Measurements from ENCODE around the gene CCDC92B. TPM values are rescaled to one million over a fixed set of nuclear protein-coding genes. Genes with fewer than 3 reads are reported as not detected.

CCDC92B gene
- total RNA-seq, 6 donors from 2014 or later: 0.34 TPM; not detected in 4

GRCh38 chr17:2750721-2751120, 1.3 kb upstream of the CCDC92B start:
- Histone ChIP-seq H3K4me1 (peaks cover 3 to 20% (median 10%) of the 10 kb centered on the region in 4 donors), H3K9me3 (no peaks in the 10 kb centered on the region), H3K4me3 (no peak overlapping the region), H3K27me3 (peaks cover under 1 to 25% (median 9%) of the 10 kb centered on the region in 4 donors), H3K27ac (no peak overlapping the region), H3K36me3 (no peaks in the 10 kb centered on the region)
- DNase-seq: no peak
- no peak for TF ChIP-seq EP300 (IDR thresholded peaks at IDR 0.05)
- TF ChIP-seq POLR2AphosphoS5 (IDR thresholded peaks at IDR 0.05): no peak
- TF ChIP-seq CTCF (IDR thresholded peaks at IDR 0.05): no peak
- TF ChIP-seq POLR2A (IDR thresholded peaks at IDR 0.05): no peak
- no peak for ATAC-seq (ENCODE audit: low FRiP score in 2 of 2)
- WGBS, 2 donors: 58 to 88% methylated on average over 2 of the region's 2 CpGs

DNA sequence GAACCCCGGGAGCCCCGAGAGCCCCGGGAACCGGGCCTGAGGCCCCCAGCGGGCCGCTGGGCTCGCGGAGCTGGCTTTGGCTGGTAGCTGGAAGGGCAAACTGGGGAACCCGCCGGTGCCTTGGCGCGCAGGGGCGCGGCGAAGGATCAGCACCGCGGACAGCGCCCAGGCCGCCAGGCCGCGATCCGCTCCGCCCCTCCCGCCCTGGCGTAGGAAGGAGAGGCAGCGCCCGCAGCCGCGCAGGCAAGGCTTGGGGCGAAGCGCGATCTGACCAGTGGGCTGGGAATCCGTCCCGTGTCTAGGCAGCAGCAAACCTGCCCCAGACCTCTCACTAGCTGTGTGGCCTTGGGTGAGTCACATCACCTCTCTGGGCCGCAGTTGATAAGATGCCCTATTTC, 331 bp upstream of the CCDC92B start:
- DNase-seq (peak; percentile 52 to 96), ATAC-seq (ENCODE audit: low FRiP score in 2 of 2) (peak; percentile 89 to 97)
- H3K9me3 ChIP-seq: no peaks in the 10 kb centered on the region
- H3K36me3 ChIP-seq: no peaks in the 10 kb centered on the region
- 6 to 7% methylated on average over 7 to 25 of the region's 35 CpGs for WGBS, 2 donors
- TF ChIP-seq POLR2AphosphoS5 (IDR thresholded peaks at IDR 0.05) (no peak), EP300 (IDR thresholded peaks at IDR 0.05) (no peak), CTCF (IDR thresholded peaks at IDR 0.05) (no peak), POLR2A (IDR thresholded peaks at IDR 0.05) (no peak)
- H3K27ac ChIP-seq: no peak overlapping the region
- peaks cover 0 to 13% (median 6%) of the 10 kb centered on the region in 4 donors for H3K4me1 ChIP-seq
- peaks cover 0 to 17% (median 5%) of the 10 kb centered on the region in 4 donors for H3K27me3 ChIP-seq
- peak overlapping the region in 2 of 4 donors; percentile 12 to 20 for H3K4me3 ChIP-seq

DNA sequence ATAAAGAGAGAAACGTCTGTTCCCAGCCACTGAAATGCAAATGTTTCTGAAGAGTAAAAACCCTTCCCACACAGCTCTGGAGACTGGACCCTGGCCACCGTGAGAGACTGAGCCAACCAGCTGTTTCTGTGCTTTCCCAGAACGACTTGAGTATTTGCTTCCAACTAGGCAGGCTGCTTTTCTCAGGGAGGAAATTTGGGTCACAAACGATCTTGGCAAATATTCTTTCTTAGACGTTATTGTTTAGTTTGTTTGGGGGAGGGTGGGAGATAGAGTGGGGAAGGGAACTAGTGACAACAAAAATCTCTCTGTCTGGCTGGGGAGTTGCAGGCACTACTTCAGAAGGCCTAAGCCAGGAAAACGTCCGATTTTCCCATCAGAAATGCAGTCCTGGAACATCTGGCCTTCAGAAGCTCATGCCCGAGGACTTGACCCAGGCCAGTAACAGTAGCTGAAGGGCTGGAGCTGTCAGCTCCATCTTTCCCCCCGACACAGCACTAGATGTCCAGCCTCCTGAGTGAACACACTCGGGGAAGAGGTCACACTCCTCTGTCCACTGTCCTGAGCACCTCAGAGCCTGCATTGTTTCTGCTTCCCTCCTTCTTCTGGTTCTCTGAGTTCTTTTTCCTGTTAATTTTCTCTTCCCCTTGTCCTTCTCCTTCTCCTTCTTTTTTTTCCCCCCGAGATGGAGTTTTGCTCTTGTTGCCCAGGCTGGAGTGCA, 4.0 kb downstream of the CCDC92B start:
- peak in 1 of 2 donors; percentile 64 for ATAC-seq (ENCODE audit: low FRiP score in 2 of 2)
- H3K27me3 ChIP-seq: peaks cover 0 to 17% (median 5%) of the 10 kb centered on the region in 4 donors
- H3K27ac ChIP-seq: no peak overlapping the region
- 20 to 28% methylated on average over 11 of the region's 11 CpGs for WGBS, 2 donors
- H3K36me3 ChIP-seq: no peaks in the 10 kb centered on the region
- DNase-seq: no peak
- H3K4me3 ChIP-seq: no peak overlapping the region
- no peaks in the 10 kb centered on the region for H3K9me3 ChIP-seq
- TF ChIP-seq POLR2AphosphoS5 (IDR thresholded peaks at IDR 0.05): peak in 1 of 2 donors; percentile 26
- no peak for TF ChIP-seq POLR2A (IDR thresholded peaks at IDR 0.05)
- H3K4me1 ChIP-seq: peaks cover 0 to 13% (median 6%) of the 10 kb centered on the region in 4 donors

DNA sequence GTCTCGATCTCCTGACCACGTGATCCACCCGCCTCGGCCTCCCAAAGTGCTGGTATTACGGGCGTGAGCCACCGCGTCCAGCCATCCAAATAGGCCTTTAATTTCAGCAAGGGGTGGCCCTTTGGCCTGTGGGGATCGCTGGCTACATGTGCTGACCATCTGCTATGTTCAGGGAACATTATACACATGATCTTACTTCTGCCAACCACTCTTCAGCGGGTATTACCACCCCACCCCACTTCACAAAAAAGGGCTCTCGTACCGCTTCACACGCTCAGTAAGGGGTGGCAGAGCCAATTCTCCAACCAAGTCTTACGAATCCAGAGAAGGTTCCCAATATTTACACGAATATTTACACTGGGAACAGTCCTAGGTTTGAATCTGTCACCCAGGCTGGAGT, 11.8 kb downstream of the CCDC92B start:
- WGBS, 2 donors: 86 to 93% methylated on average over 15 of the region's 15 CpGs
- Histone ChIP-seq H3K4me3 (no peak overlapping the region), H3K36me3 (no peaks in the 10 kb centered on the region), H3K9me3 (no peaks in the 10 kb centered on the region), H3K4me1 (no peaks in the 10 kb centered on the region), H3K27ac (no peak overlapping the region), H3K27me3 (no peaks in the 10 kb centered on the region)
- TF ChIP-seq POLR2AphosphoS5 (IDR thresholded peaks at IDR 0.05) (no peak), EP300 (IDR thresholded peaks at IDR 0.05) (no peak), POLR2A (IDR thresholded peaks at IDR 0.05) (no peak), CTCF (IDR thresholded peaks at IDR 0.05) (no peak)
- DNase-seq (no peak), ATAC-seq (ENCODE audit: low FRiP score in 2 of 2) (no peak)

GRCh38 chr17:2736956-2737355, 12.5 kb downstream of the CCDC92B start:
- Histone ChIP-seq H3K36me3 (no peaks in the 10 kb centered on the region), H3K4me3 (no peak overlapping the region), H3K4me1 (no peaks in the 10 kb centered on the region), H3K27me3 (no peaks in the 10 kb centered on the region), H3K9me3 (no peaks in the 10 kb centered on the region), H3K27ac (no peak overlapping the region)
- DNase-seq: no peak
- TF ChIP-seq POLR2A (IDR thresholded peaks at IDR 0.05) (no peak), CTCF (IDR thresholded peaks at IDR 0.05) (no peak), POLR2AphosphoS5 (IDR thresholded peaks at IDR 0.05) (no peak), EP300 (IDR thresholded peaks at IDR 0.05) (no peak)
- 85 to 87% methylated on average over 3 of the region's 3 CpGs for WGBS, 2 donors
- ATAC-seq (ENCODE audit: low FRiP score in 2 of 2): no peak

Measured in upper lobe of left lung (tissue), 6 donors.